Measurements from ENCODE around the gene MEI1.

The MEI1 gene

DNA sequence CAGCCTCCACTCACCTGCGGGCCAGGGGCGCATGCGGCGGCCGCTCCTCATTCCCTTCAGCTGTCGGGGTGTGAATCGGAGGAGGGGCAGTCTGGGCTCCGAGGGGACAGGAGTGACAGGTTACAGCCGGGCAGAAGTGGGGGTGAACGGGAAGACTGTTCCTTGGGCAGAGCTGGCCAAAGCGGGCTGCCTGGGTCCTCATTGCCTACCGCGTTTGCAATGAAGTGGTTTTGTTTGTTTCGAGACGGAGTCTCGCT lies 733 bp downstream of the MEI1 start:
- CTCF ChIA-PET, result interaction anchor here (4.1 to 5.7 kb wide), 2 partner anchors 13 to 240 kb away, joined by 46 to 81 read pairs; partner anchors contain the start of gene SNU13
- TF ChIP-seq, protein P1, sequence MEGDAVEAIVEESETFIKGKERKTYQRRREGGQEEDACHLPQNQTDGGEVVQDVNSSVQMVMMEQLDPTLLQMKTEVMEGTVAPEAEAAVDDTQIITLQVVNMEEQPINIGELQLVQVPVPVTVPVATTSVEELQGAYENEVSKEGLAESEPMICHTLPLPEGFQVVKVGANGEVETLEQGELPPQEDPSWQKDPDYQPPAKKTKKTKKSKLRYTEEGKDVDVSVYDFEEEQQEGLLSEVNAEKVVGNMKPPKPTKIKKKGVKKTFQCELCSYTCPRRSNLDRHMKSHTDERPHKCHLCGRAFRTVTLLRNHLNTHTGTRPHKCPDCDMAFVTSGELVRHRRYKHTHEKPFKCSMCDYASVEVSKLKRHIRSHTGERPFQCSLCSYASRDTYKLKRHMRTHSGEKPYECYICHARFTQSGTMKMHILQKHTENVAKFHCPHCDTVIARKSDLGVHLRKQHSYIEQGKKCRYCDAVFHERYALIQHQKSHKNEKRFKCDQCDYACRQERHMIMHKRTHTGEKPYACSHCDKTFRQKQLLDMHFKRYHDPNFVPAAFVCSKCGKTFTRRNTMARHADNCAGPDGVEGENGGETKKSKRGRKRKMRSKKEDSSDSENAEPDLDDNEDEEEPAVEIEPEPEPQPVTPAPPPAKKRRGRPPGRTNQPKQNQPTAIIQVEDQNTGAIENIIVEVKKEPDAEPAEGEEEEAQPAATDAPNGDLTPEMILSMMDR (IDR thresholded peaks at IDR 0.05; ENCODE audit: control extremely low read depth, extremely low read depth, low read depth, missing control alignments), result no peak
- POLR2A ChIA-PET, result no interaction called here

DNA sequence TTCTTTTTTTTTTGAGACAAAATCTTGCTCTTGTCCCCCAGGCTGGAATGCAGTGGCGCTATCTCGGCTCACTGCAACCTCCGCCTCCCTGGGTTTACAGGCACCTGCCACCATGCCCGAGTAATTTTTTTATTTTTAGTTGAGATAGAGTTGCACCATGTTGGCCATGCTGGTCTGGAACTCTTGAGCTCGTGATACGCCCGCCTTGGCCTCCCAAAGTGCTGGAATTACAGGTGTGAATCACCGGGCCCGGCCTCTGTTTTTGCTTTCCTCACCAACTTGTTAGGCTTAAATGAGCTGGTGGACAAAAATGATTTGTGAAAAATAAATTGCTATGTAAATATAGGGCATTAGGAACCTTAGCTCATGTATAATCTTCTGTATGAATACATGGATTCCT lies 3.5 kb downstream of the MEI1 start:
- ChIA-PET CTCF (interaction anchor here (0.8 to 1.6 kb wide), 4 partner anchors 15 to 238 kb away, joined by 3 to 7 read pairs (median 4); no protein-coding TSS in a partner anchor), POLR2A (no interaction called here)
- TF ChIP-seq, protein P1 (IDR thresholded peaks at IDR 0.05; ENCODE audit: control extremely low read depth, extremely low read depth, low read depth, missing control alignments), result no peak
- no peak for DNase-seq (ENCODE audit: extremely low spot score)

More for the DNA sequence above, 733 bp downstream of the MEI1 start:
- no peak for DNase-seq (ENCODE audit: extremely low spot score)

DNA sequence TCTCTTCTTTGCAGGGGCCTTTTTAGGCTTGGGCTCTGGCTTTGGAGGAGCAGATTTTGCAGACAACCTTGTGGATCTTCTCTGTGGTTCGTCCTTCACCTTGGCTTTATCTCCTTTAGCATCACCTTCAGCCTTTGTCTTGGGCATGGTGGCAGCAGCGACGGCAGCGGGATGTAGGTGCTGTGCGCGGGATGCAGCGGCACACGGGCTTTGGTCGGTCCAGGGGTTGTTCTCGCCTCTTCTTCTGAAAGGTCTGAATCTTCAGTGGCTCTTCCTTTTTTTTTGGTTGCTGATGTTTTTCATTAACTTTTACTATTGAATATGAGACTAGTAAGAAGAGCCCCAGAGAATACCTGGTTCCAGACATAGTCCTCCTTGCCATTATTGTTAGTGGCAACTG lies 10.0 kb downstream of the MEI1 start:
- ChIA-PET CTCF (interaction anchor here (12.5 kb wide), 1 partner anchor 12 kb away, joined by 82 read pairs; the partner anchor contains the start of gene MEI1), POLR2A (no interaction called here)
- TF ChIP-seq, protein P1 (IDR thresholded peaks at IDR 0.05; ENCODE audit: control extremely low read depth, extremely low read depth, low read depth, missing control alignments), result no peak
- DNase-seq (ENCODE audit: extremely low spot score), result no peak

DNA sequence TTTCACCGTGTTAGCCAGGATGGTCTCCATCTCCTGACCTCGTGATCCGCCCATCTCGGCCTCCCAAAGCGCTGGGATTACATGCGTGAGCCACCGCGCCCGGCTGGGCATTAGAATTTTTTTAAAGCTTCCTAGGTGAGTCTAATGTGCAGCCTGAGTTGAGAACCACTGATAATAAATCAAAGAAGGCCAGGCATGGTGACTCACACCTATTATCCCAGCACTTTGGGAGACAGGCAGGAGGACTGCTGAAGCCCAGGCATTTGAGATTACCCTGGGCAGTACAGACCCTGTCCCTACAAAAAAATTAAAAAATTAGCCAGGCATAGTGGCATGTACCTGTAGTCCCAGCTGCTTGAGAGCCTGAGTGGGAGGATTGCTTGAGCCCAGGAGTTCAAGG lies 13.7 kb downstream of the MEI1 start:
- ChIA-PET POLR2A (no interaction called here), CTCF (interaction anchor here (1.2 to 12.5 kb wide), 3 partner anchors 15 to 149 kb away, joined by 3 to 82 read pairs (median 14); partner anchors contain the start of gene MEI1)
- no peak for DNase-seq (ENCODE audit: extremely low spot score)
- TF ChIP-seq, protein P1 (IDR thresholded peaks at IDR 0.05; ENCODE audit: control extremely low read depth, extremely low read depth, low read depth, missing control alignments), result no peak

DNA sequence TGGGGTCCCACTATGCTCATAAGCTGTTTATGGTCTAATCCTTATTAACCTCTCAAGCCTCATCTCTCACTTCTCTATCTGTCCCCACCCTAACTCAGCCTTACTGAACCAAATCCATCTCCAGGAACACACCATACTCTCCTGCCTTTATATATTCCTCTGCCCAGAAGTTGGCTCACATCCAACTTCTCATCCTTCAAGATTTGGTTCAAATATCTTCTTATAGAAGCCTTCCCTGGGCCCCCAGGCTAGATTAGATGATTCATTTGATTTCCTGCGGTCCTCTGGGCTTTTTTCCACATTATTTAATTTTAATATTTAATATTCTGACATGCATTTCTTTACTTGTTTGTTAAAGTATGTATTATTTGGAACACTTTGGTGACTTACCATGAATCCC lies 23.2 kb downstream of the MEI1 start:
- CTCF ChIA-PET, result interaction anchor here (1.1 kb wide), 1 partner anchor 25 kb away, joined by 4 read pairs; no protein-coding TSS in a partner anchor
- POLR2A ChIA-PET, result no interaction called here
- DNase-seq (ENCODE audit: extremely low spot score), result no peak
- TF ChIP-seq, protein P1 (IDR thresholded peaks at IDR 0.05; ENCODE audit: control extremely low read depth, extremely low read depth, low read depth, missing control alignments), result no peak

DNA sequence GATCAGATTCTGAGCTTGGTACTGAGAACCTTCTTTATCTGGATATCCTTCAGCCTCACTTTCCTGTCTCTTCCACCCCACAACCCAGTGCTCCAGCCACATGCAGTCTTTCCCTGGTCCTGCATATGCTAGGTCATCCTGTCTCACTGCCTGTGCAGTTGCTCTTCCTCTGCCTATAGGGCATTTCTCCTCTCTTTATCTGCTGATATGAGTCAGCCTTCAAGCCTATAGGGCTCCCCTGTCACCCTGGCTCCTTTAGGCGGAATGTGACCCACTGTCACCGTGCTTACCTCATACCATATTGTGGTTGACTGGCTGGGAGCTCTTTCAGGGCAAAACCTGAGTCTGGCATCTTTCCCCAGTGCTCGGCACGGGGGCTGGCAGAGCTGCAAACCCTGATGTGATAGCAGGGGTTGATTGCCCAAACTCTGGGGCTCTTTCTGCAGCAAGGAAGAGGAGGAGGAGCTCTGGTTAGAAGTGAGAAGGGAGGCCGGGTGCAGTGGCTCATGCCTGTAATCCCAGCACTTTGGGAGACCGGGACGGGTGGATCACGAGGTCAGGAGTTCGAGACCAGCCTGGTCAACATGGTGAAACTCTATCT lies 26.3 kb downstream of the MEI1 start:
- ChIA-PET CTCF (interaction anchor here (0.9 to 5.1 kb wide), 4 partner anchors 15 to 58 kb away, joined by 3 to 28 read pairs (median 4); partner anchors contain the start of gene MEI1), POLR2A (no interaction called here)
- TF ChIP-seq, protein P1 (IDR thresholded peaks at IDR 0.05; ENCODE audit: control extremely low read depth, extremely low read depth, low read depth, missing control alignments), result no peak
- no peak for DNase-seq (ENCODE audit: extremely low spot score)

All from GM10248 (cell line).